Pulmonary artery endothelial cell (primary cell): Measurements from ENCODE around the gene ETS1. TPM values are rescaled to one million over a fixed set of nuclear protein-coding genes. Genes with fewer than 3 reads are reported as not detected.

Experiments used
- DNase-seq: peaks from one replicate; pipeline ENCODE4 v3.0.0-alpha.2; 2011; ENCODE audit warnings: low read depth, low spot score
- total RNA-seq: library from RNA; depleted of rRNA; stranded (reverse); fragments of >200 nt; gene quantifications from 2 replicates; pipeline ENCODE4 v1.2.3, GENCODE V29; 2014

Gene ETS1
- total RNA-seq, 1 donor from 2014 or later = 89.8 TPM

- no peak for DNase-seq
Observed at GRCh38 chr11:128505449-128506065, 81.8 kb downstream of the ETS1 start.

GRCh38 chr11:128504486-128504885, 82.9 kb downstream of the ETS1 start:
- DNase-seq = no peak

GRCh38 chr11:128503245-128503991, 83.9 kb downstream of the ETS1 start:
- no peak for DNase-seq

GRCh38 chr11:128502726-128503125, 84.6 kb downstream of the ETS1 start:
- peak; percentile 73 for DNase-seq

- peak; percentile 95 for DNase-seq
Observed at GRCh38 chr11:128501632-128502549, 85.5 kb downstream of the ETS1 start.

GRCh38 chr11:128501008-128501407, 86.3 kb downstream of the ETS1 start:
- no peak for DNase-seq

- no peak for DNase-seq
Observed at GRCh38 chr11:128500493-128500892, 86.9 kb downstream of the ETS1 start.

GRCh38 chr11:128499613-128500253, 87.6 kb downstream of the ETS1 start:
- DNase-seq = no peak

GRCh38 chr11:128498721-128499245, 88.6 kb downstream of the ETS1 start:
- no peak for DNase-seq

- DNase-seq = no peak
Observed at GRCh38 chr11:128497776-128498095, 89.6 kb downstream of the ETS1 start.

GRCh38 chr11:128497061-128497775, 90.1 kb downstream of the ETS1 start:
- DNase-seq = peak; percentile 86

- no peak for DNase-seq
Observed at GRCh38 chr11:128496692-128497060, 90.7 kb downstream of the ETS1 start.

GRCh38 chr11:128496249-128496648, 91.1 kb downstream of the ETS1 start:
- DNase-seq = no peak

GRCh38 chr11:128494418-128495332, 92.7 kb downstream of the ETS1 start:
- DNase-seq = no peak

- no peak for DNase-seq
Observed at GRCh38 chr11:128493570-128493965, 93.8 kb downstream of the ETS1 start.

- DNase-seq = no peak
Observed at GRCh38 chr11:128492903-128493569, 94.3 kb downstream of the ETS1 start.

- peak; percentile 40 for DNase-seq
Observed at GRCh38 chr11:128492461-128492860, 94.9 kb downstream of the ETS1 start.

GRCh38 chr11:128491195-128491936, 96.0 kb downstream of the ETS1 start:
- no peak for DNase-seq
